ENCODE measurements around the gene FHIT. TPM values are rescaled to one million over a fixed set of nuclear protein-coding genes. Genes with fewer than 3 reads are reported as not detected.

Gene FHIT
- total and polyA plus RNA-seq, 10 of the 15 experiments (the other 5 are each of a cell fraction or from before 2014, with no cell fraction given) = 4.2 to 14.9 (median 9.4) TPM

DNA sequence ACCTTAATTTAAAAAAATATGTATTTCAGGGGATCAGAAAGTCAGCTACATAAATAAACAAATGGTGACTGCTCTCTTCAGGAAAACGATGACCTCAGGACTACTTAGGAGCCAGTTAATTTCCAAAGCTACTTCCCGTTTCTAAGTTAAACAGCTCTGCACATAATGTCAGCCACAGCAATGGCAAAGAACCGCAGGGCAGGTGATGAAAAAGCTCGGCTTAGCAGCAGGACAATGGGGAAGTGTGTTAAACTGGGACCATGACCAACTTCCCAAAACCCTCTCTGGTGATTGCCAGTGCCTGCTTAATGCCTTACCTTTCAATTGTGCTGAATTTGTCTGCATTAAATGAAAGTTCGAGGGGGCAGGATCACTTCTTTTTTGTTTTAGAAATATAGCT is 258.9 kb downstream of the FHIT start (continued):
- TF ChIP-seq ZNF592 (IDR thresholded peaks at IDR 0.05) (no peak), POU2F2 (IDR thresholded peaks at IDR 0.05; ENCODE audit: borderline replicate concordance, low read depth, low read length) (no peak), SRF (IDR thresholded peaks at IDR 0.05; ENCODE audit: low read depth in 2 of 2, low read length in 2 of 2) (no peak), ZNF622 (IDR thresholded peaks at IDR 0.05) (no peak)

GRCh38 chr3:60990442-60990730 is 260.9 kb downstream of the FHIT start:
- no peak for ATAC-seq
- H3K4me1 ChIP-seq (ENCODE audit: control insufficient read depth, insufficient read depth, low read length) = no peaks in the 10 kb centered on the region
- intact Hi-C loops (cut with micrococcal nuclease; ENCODE audit: unreplicated experiment) (no loop called here), in situ Hi-C loops (cut with MboI) (no loop called here)
- BruUV-seq (replicated peaks) = no TSS peak
- SMC1A ChIA-PET (ENCODE audit: uncharacterized antibody, unreplicated experiment) = no interaction called here
- H3K27me3 ChIP-seq (replicated peaks in 1 of 2; ENCODE audit: control insufficient read depth in 2 of 2, insufficient read depth in 2 of 2, low read length in 1 of 2) = no peaks in the 10 kb centered on the region
- H3K79me2 ChIP-seq (ENCODE audit: control insufficient read depth, insufficient read depth, low read length) = no peaks in the 10 kb centered on the region
- H3K9me3 ChIP-seq (replicated peaks; ENCODE audit: control insufficient read depth, insufficient read depth, low read length) = no peaks in the 10 kb centered on the region; the same call in 2 of the 3 replicates
- FAIRE-seq = no peak
- H3K27ac ChIP-seq (ENCODE audit: control insufficient read depth, insufficient read depth) = no peak overlapping the region
- WGBS (ENCODE audit: insufficient coverage, insufficient replicate concordance, low lambda C conversion rate, missing lambda C conversion rate) = 100% methylated on average over 3 of the region's 3 CpGs
- no peak overlapping the region for H3K9ac ChIP-seq (ENCODE audit: control insufficient read depth, insufficient read depth, low read length)
- no peak overlapping the region for H2AFZ ChIP-seq (ENCODE audit: control insufficient read depth, low read depth, low read length)
- no peaks in the 10 kb centered on the region for H3K36me3 ChIP-seq (ENCODE audit: control insufficient read depth in 2 of 2, insufficient read depth in 2 of 2, low read length in 1 of 2)
- H3K4me3 ChIP-seq = no peak overlapping the region
- CTCF ChIA-PET = no interaction called here
- POLR2A ChIA-PET = no interaction called here
- H3K4me2 ChIP-seq (ENCODE audit: control insufficient read depth, insufficient read depth) = no peak overlapping the region
- no peak for DNase-seq (ENCODE audit: low read depth, low spot score)
- RAD21 ChIA-PET (ENCODE audit: unreplicated experiment) = no interaction called here
- H4K20me1 ChIP-seq (ENCODE audit: control insufficient read depth, insufficient read depth) = no peaks in the 10 kb centered on the region
- TF ChIP-seq GABPA (IDR thresholded peaks at IDR 0.05; ENCODE audit: low read depth) (no peak), STAT3 (IDR thresholded peaks at IDR 0.05; ENCODE audit: low read depth, low read length) (no peak), RAD51 (IDR thresholded peaks at IDR 0.05) (no peak), CBX3 (IDR thresholded peaks at IDR 0.05; ENCODE audit: borderline replicate concordance, low read depth) (no peak), SREBF1 (IDR thresholded peaks at IDR 0.05; ENCODE audit: low read length) (no peak), ZNF622 (IDR thresholded peaks at IDR 0.05) (no peak), ZBED1 (IDR thresholded peaks at IDR 0.05; ENCODE audit: borderline replicate concordance) (no peak), TCF12 (IDR thresholded peaks at IDR 0.05; ENCODE audit: low read depth, low read length) (no peak), RB1 (IDR thresholded peaks at IDR 0.05; ENCODE audit: borderline replicate concordance) (no peak), NFIC (IDR thresholded peaks at IDR 0.05; ENCODE audit: low read depth, low read length) (no peak), HDAC2 (IDR thresholded peaks at IDR 0.05) (no peak), TBL1XR1 (IDR thresholded peaks at IDR 0.05; ENCODE audit: low read depth, low read length) (no peak), MTA3 (IDR thresholded peaks at IDR 0.05; ENCODE audit: borderline replicate concordance, low read length) (no peak)
- TF ChIP-seq, protein P1, sequence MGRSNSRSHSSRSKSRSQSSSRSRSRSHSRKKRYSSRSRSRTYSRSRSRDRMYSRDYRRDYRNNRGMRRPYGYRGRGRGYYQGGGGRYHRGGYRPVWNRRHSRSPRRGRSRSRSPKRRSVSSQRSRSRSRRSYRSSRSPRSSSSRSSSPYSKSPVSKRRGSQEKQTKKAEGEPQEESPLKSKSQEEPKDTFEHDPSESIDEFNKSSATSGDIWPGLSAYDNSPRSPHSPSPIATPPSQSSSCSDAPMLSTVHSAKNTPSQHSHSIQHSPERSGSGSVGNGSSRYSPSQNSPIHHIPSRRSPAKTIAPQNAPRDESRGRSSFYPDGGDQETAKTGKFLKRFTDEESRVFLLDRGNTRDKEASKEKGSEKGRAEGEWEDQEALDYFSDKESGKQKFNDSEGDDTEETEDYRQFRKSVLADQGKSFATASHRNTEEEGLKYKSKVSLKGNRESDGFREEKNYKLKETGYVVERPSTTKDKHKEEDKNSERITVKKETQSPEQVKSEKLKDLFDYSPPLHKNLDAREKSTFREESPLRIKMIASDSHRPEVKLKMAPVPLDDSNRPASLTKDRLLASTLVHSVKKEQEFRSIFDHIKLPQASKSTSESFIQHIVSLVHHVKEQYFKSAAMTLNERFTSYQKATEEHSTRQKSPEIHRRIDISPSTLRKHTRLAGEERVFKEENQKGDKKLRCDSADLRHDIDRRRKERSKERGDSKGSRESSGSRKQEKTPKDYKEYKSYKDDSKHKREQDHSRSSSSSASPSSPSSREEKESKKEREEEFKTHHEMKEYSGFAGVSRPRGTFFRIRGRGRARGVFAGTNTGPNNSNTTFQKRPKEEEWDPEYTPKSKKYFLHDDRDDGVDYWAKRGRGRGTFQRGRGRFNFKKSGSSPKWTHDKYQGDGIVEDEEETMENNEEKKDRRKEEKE (IDR thresholded peaks at IDR 0.05) = no peak
